PC-3 (cell line): Measurements from ENCODE around the gene PEA15. TPM values are rescaled to one million over a fixed set of nuclear protein-coding genes. Genes with fewer than 3 reads are reported as not detected.

Source experiments
- ATAC-seq: fragments of 200-7000 bp; cut with Tn5 transposase; 2 replicates; pipeline ENCODE4 v1.9.1; 2020; ENCODE audit warnings: mild to moderate bottlenecking, moderate library complexity
- BruUV-seq: library from RNA; stranded (reverse); fragments of 400-500 nt; replicated peaks from 2 replicates; lab custom pipeline; 2021; lab: Mats Ljungman, UMichigan
- CTCF ChIA-PET: fragments of 300-600 bp; sonication (Branson Sonifier 250); formaldehyde crosslinking; loops from one replicate; lab custom pipeline; 2022; ENCODE audit warnings: antibody characterized with exemption; lab: Charles Lee
- POLR2A ChIA-PET: fragments of 300-600 bp; sonication (Branson Sonifier 250); formaldehyde crosslinking; loops from one replicate; lab custom pipeline; 2022; ENCODE audit warnings: antibody characterized with exemption; ENCODE audit not compliant: unreplicated experiment; lab: Charles Lee
- DNase-seq: peaks from one replicate; pipeline ENCODE4 v3.0.0-alpha.2; 2015
- H2AFZ ChIP-seq: fragments of 300-600 bp; sonication (generic); 2 replicates; pipeline ENCODE4 v1.6.0; 2016; ENCODE audit warnings: antibody characterized with exemption, low read length
- H3F3A ChIP-seq: fragments of 300-600 bp; sonication (generic); one replicate; pipeline ENCODE4 v1.6.0; 2017; ENCODE audit warnings: antibody characterized with exemption, low read length, control low read depth, mild to moderate bottlenecking; ENCODE audit not compliant: unreplicated experiment
- H3K27ac ChIP-seq: fragments of 300-600 bp; sonication (generic); 2 replicates; pipeline ENCODE4 v1.5.1; 2016; ENCODE audit warnings: mild to moderate bottlenecking, low read length
- H3K27me3 ChIP-seq: fragments of 300-600 bp; sonication (generic); 2 replicates; pipeline ENCODE4 v1.6.1; 2016; ENCODE audit warnings: low read length, mixed read lengths
- H3K36me3 ChIP-seq: fragments of 300-600 bp; sonication (generic); 2 replicates; pipeline ENCODE4 v1.6.1; 2016; ENCODE audit warnings: low read depth, mixed run types, low read length, mixed read lengths
- H3K4me1 ChIP-seq: fragments of 300-600 bp; sonication (generic); 2 replicates; pipeline ENCODE4 v1.5.1; 2016; ENCODE audit warnings: low read length; ENCODE audit not compliant: insufficient read depth
- H3K4me2 ChIP-seq: fragments of 300-600 bp; sonication (generic); 2 replicates; pipeline ENCODE4 v1.6.0; 2016; ENCODE audit warnings: low read length
- H3K4me3 ChIP-seq: fragments of 300-600 bp; sonication (generic); 2 replicates; pipeline ENCODE4 v1.5.1; 2016; ENCODE audit warnings: mild to moderate bottlenecking, low read length, mixed read lengths
- H3K79me2 ChIP-seq: fragments of 300-600 bp; sonication (generic); 2 replicates; pipeline ENCODE4 v1.6.1; 2017; ENCODE audit warnings: low read length, mixed read lengths
- H3K9ac ChIP-seq: fragments of 300-600 bp; sonication (generic); 2 replicates; pipeline ENCODE4 v1.6.0; 2016; ENCODE audit warnings: mild to moderate bottlenecking, low read length
- H3K9me2 ChIP-seq: fragments of 300-600 bp; sonication (generic); replicated peaks from 2 replicates; pipeline ENCODE4 v1.6.1; 2016; ENCODE audit warnings: mixed run types, low read length, mixed read lengths
- H3K9me3 ChIP-seq: fragments of 300-600 bp; sonication (generic); 2 replicates; pipeline ENCODE4 v1.6.1; 2016; ENCODE audit warnings: low read length, mixed read lengths
- H4K20me1 ChIP-seq: fragments of 300-600 bp; sonication (generic); 2 replicates; pipeline ENCODE4 v1.6.1; 2016; ENCODE audit warnings: low read length, mixed read lengths
- CTCF ChIP-seq: fragments of 300-600 bp; sonication (generic); conservative IDR thresholded peaks from 2 replicates; pipeline ENCODE4 v1.5.1; 2017; ENCODE audit warnings: antibody characterized with exemption, low read depth, mild to moderate bottlenecking, low read length
- EZH2 ChIP-seq: fragments of 300-600 bp; sonication (generic); IDR thresholded peaks from one replicate; pipeline ENCODE4 v1.6.1; 2017; ENCODE audit warnings: antibody characterized with exemption, mild to moderate bottlenecking, low read length; ENCODE audit not compliant: unreplicated experiment
- EZH2phosphoT487 ChIP-seq: fragments of 300-600 bp; sonication (generic); IDR thresholded peaks from 2 replicates; pipeline ENCODE4 v1.6.1; 2018; ENCODE audit warnings: mild to moderate bottlenecking, antibody characterized with exemption, low read length, borderline replicate concordance
- intact Hi-C: fragments of 100-400 bp; cut with micrococcal nuclease; formaldehyde crosslinking; loops from 2 replicates; pipeline ENCODE4 v1.9.0; 2023
- total RNA-seq: library from RNA; depleted of rRNA; stranded (reverse); fragments of >200 nt; gene quantifications from 2 replicates; pipeline ENCODE4 v1.2.3, GENCODE V29; 2014

Gene PEA15
- total RNA-seq, 1 experiment from 2014 or later: 90.3 TPM

GRCh38 chr1:160239582-160240299 is 34.6 kb downstream of the PEA15 start:
- Histone ChIP-seq H3K9me2 (no peaks in the 10 kb centered on the region), H3K36me3 (peaks cover 56% of the 10 kb centered on the region), H2AFZ (no peak overlapping the region), H3F3A (no peaks in the 10 kb centered on the region), H3K4me2 (no peak overlapping the region), H3K27ac (no peak overlapping the region), H3K4me3 (no peak overlapping the region), H3K9ac (no peak overlapping the region), H3K9me3 (no peaks in the 10 kb centered on the region), H3K4me1 (peaks cover 12% of the 10 kb centered on the region), H3K27me3 (no peaks in the 10 kb centered on the region), H4K20me1 (peaks cover 8% of the 10 kb centered on the region; the same call in 1 of the 2 replicates), H3K79me2 (peaks cover 18% of the 10 kb centered on the region)
- ATAC-seq: no peak
- ChIA-PET POLR2A (no interaction called here), CTCF (no interaction called here)
- no peak for DNase-seq
- intact Hi-C loops: no loop called here
- TF ChIP-seq EZH2phosphoT487 (no peak), EZH2 (no peak), CTCF (no peak)
- BruUV-seq: TSS peak; percentile 56

DNA sequence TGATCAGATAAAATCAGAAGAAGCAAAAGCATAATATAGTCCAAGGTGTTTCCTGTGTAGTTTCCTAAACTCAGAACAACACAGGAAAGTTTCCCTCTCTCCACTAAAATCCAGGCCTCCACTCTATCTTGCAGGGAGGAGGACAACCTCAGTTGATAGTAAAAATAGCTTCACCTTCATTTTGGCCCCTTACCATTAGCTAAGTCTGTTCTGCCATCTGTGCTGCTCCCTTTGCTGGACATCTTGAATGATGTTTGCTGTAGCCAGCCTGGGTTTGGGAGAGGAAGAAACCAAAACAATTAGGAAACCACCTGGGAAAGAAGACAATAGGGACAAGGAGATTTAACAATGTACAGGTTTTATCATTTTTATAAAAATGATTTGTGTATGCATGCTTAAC is 38.6 kb downstream of the PEA15 start:
- Histone ChIP-seq H2AFZ (no peak overlapping the region), H3K27me3 (no peaks in the 10 kb centered on the region), H3K79me2 (peaks cover 57% of the 10 kb centered on the region), H3K9ac (no peak overlapping the region), H3K27ac (no peak overlapping the region), H3K9me3 (no peaks in the 10 kb centered on the region), H3K4me3 (no peak overlapping the region), H3F3A (no peaks in the 10 kb centered on the region), H3K4me2 (no peak overlapping the region), H3K36me3 (peaks cover 28% of the 10 kb centered on the region), H3K9me2 (no peaks in the 10 kb centered on the region), H4K20me1 (peaks cover 24% of the 10 kb centered on the region), H3K4me1 (peaks cover 19% of the 10 kb centered on the region)
- intact Hi-C loops: loop anchor here (2.0 kb wide), 1 partner anchor 51 kb away; no protein-coding TSS in a partner anchor
- DNase-seq (no peak), ATAC-seq (no peak)
- CTCF ChIA-PET: interaction anchor here (0.5 to 1.9 kb wide), 5 partner anchors 24 to 1211 kb away, joined by 3 to 11 read pairs (median 7); no protein-coding TSS in a partner anchor
- BruUV-seq: no TSS peak
- POLR2A ChIA-PET: interaction anchor here (0.6 kb wide), 1 partner anchor 18 kb away, joined by 3 read pairs; no protein-coding TSS in a partner anchor
- TF ChIP-seq EZH2phosphoT487 (no peak), EZH2 (no peak), CTCF (no peak)

GRCh38 chr1:160244209-160244608 is 39.0 kb downstream of the PEA15 start:
- DNase-seq (peak; percentile 64), ATAC-seq (peak; percentile 88)
- Histone ChIP-seq H3K27me3 (no peaks in the 10 kb centered on the region), H3K4me1 (peaks cover 19% of the 10 kb centered on the region), H2AFZ (no peak overlapping the region), H3K9me2 (no peaks in the 10 kb centered on the region), H3K27ac (no peak overlapping the region), H3K4me3 (no peak overlapping the region), H3K9ac (no peak overlapping the region), H3K9me3 (no peaks in the 10 kb centered on the region), H3F3A (no peaks in the 10 kb centered on the region), H3K4me2 (no peak overlapping the region), H3K79me2 (peaks cover 60% of the 10 kb centered on the region), H4K20me1 (peaks cover 24% of the 10 kb centered on the region), H3K36me3 (peaks cover 24% of the 10 kb centered on the region)
- intact Hi-C loops: loop anchor here (2.0 kb wide), 1 partner anchor 51 kb away; no protein-coding TSS in a partner anchor
- BruUV-seq: no TSS peak
- TF ChIP-seq CTCF: no peak
- no peak for TF ChIP-seq EZH2
- no peak for TF ChIP-seq EZH2phosphoT487
- ChIA-PET CTCF (interaction anchor here (0.7 to 1.9 kb wide), 4 partner anchors 25 to 143 kb away, joined by 4 to 11 read pairs (median 8); no protein-coding TSS in a partner anchor), POLR2A (interaction anchor here (0.6 to 1.1 kb wide), 2 partner anchors 18 to 39 kb away, joined by 3 to 5 read pairs; no protein-coding TSS in a partner anchor)
